Astrocyte of the spinal cord (primary cell): ENCODE results near the gene DDX42.
A peak's percentile ranks its signal among the peaks of the same experiment; 100 is the strongest.

Experiments
- DNase-seq: peaks from one replicate; pipeline ENCODE4 v3.0.0; 2011; ENCODE audit warnings: low read depth, low spot score
- H3K4me3 ChIP-seq: 2 replicates; pipeline ENCODE4 v1.5.1; 2011; ENCODE audit warnings: low read depth, mild to moderate bottlenecking, low read length, moderate library complexity
- CTCF ChIP-seq: IDR thresholded peaks from 2 replicates; pipeline ENCODE4 v1.5.1; 2012; ENCODE audit warnings: low read depth, mild to moderate bottlenecking, low read length, inconsistent platforms
- in situ Hi-C: cut with HindIII; loops from 2 replicates; pipeline ENCODE4 v1.10.0; 2017; ENCODE audit warnings: low sequenced_read_pairs

DDX42 gene

GRCh38 chr17:63774969-63775265, 947 bp downstream of the DDX42 start:
- no peak for DNase-seq
- in situ Hi-C loops = no loop called here
- peak overlapping the region; percentile 94 for H3K4me3 ChIP-seq
- no peak for TF ChIP-seq CTCF

GRCh38 chr17:63775420-63775819, 1.4 kb downstream of the DDX42 start:
- in situ Hi-C loops = no loop called here
- TF ChIP-seq CTCF = no peak
- peak overlapping the region; percentile 94 for H3K4me3 ChIP-seq
- DNase-seq = no peak

- TF ChIP-seq CTCF = no peak
- no peak overlapping the region for H3K4me3 ChIP-seq
- DNase-seq = peak; percentile 22
- in situ Hi-C loops = no loop called here
These were observed 6.5 kb downstream of the DDX42 start for GRCh38 chr17:63780507-63780906.

GRCh38 chr17:63780928-63781327, 7.0 kb downstream of the DDX42 start:
- in situ Hi-C loops = no loop called here
- no peak for TF ChIP-seq CTCF
- no peak overlapping the region for H3K4me3 ChIP-seq
- no peak for DNase-seq

GRCh38 chr17:63783522-63783921, 9.6 kb downstream of the DDX42 start:
- in situ Hi-C loops = no loop called here
- DNase-seq = no peak
- no peak for TF ChIP-seq CTCF
- no peak overlapping the region for H3K4me3 ChIP-seq

- in situ Hi-C loops = no loop called here
- no peak for TF ChIP-seq CTCF
- DNase-seq = peak; percentile 59
- no peak overlapping the region for H3K4me3 ChIP-seq
These were observed 11.6 kb downstream of the DDX42 start for GRCh38 chr17:63785556-63785955.

GRCh38 chr17:63786117-63786516, 12.1 kb downstream of the DDX42 start:
- in situ Hi-C loops = no loop called here
- TF ChIP-seq CTCF = no peak
- no peak for DNase-seq
- H3K4me3 ChIP-seq = no peak overlapping the region
